Mononuclear cell (primary cell): Measurements from ENCODE around the gene AMFR. TPM values are rescaled to one million over a fixed set of nuclear protein-coding genes. Genes with fewer than 3 reads are reported as not detected.

Source experiments
- H3K27me3 ChIP-seq: 2 replicates; pipeline ENCODE4 v1.6.0; 2011; ENCODE audit warnings: low read length, control low read depth; ENCODE audit not compliant: insufficient read depth
- H3K4me1 ChIP-seq: 2 replicates; pipeline ENCODE4 v1.5.1; 2011; ENCODE audit warnings: mild to moderate bottlenecking, low read length, control low read depth; ENCODE audit not compliant: insufficient read depth
- H3K4me3 ChIP-seq: 2 replicates; pipeline ENCODE4 v1.5.1; 2011; ENCODE audit warnings: mild to moderate bottlenecking, low read length, moderate library complexity
- H3K9me3 ChIP-seq: 2 replicates; pipeline ENCODE4 v1.5.1; 2011; ENCODE audit warnings: low read depth, mild to moderate bottlenecking, control low read depth, low read length
- total RNA-seq: library from RNA; depleted of rRNA; stranded (reverse); fragments of >200 nt; gene quantifications from one replicate; pipeline ENCODE4 v1.2.3, GENCODE V29; 2012

Gene AMFR
- total RNA-seq, 1 donor = 193 TPM

DNA sequence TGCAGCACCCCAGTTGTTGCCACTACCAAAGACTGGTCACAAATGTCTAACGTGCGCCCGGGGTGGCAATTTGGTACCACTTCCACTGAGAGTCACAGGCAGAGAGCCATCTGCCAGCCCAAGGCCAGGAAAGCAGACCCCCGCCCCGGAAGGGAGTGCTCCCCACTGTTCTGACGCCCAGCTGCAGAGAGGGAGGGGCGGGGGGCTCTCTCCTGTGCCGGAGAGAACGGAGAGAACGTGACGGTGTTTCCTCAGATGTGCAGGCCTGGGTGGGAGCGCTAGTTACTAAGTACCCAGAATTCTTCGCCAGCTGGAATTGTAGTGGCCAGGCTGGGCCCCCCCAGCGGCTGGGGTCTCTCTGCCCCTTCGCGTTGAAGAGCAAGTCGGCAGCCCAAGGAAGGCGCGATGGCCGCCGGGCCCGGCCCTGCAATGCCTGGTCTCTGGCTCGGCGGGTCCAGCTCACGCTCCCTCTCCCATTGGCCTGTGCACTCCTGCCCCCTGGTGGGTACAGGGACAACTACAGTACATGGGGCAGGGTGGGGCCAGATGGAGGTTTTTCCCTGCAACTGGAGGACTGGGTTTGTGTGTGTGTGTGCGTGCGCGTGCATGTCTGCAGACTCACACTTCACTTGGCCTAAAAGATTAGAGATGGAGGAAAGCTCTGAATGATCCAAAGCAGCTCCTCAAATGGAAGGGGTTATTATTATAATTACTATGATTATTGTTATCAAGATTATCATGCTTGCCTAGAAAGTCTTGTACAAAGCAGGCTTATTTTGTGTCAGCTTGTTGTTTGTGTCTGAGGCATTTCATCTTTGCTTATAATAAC lies 107.1 kb downstream of the AMFR start:
- Histone ChIP-seq H3K4me3 (no peak overlapping the region), H3K9me3 (no peaks in the 10 kb centered on the region), H3K4me1 (peaks cover 5% of the 10 kb centered on the region), H3K27me3 (no peaks in the 10 kb centered on the region)

GRCh38 chr16:56316545-56316944 lies 108.8 kb downstream of the AMFR start:
- Histone ChIP-seq H3K27me3 (no peaks in the 10 kb centered on the region), H3K4me1 (peaks cover 5% of the 10 kb centered on the region), H3K9me3 (no peaks in the 10 kb centered on the region), H3K4me3 (no peak overlapping the region)

- Histone ChIP-seq H3K4me3 (no peak overlapping the region), H3K4me1 (peaks cover 5% of the 10 kb centered on the region), H3K27me3 (no peaks in the 10 kb centered on the region), H3K9me3 (no peaks in the 10 kb centered on the region)
Observed at GRCh38 chr16:56315955-56316354, 109.4 kb downstream of the AMFR start.

DNA sequence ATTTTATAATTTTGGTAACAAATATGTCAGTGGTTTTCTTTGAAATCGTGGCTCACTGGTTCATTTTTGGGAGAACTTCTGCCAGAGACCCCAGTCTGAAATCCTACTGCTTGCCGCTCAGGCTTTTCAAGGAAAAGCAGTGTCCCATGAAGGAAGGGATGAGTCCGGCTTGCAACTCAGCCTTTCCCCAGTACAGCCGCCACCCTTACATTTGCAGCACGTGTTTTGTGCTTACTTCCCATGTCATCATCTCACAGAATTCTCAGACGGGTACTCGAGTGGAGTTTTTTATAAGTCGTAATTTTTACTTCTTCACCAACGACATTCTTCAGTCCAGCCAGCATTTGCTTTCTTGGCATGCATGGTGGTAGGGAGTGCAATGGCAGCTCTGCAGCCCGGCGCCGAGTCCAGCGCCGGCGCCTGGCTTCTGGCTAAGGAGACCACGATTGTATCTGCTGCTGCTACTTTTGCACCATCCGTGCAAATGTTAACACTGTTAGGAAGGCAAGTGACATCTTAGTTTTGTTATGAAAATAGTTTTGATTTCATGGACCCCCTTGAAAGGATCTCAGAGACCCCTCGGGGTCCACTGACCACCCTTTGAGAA lies 111.0 kb downstream of the AMFR start:
- Histone ChIP-seq H3K27me3 (no peaks in the 10 kb centered on the region), H3K4me3 (no peak overlapping the region), H3K4me1 (peaks cover 5% of the 10 kb centered on the region), H3K9me3 (no peaks in the 10 kb centered on the region)

GRCh38 chr16:56312556-56312955 lies 112.8 kb downstream of the AMFR start:
- no peaks in the 10 kb centered on the region for H3K27me3 ChIP-seq

DNA sequence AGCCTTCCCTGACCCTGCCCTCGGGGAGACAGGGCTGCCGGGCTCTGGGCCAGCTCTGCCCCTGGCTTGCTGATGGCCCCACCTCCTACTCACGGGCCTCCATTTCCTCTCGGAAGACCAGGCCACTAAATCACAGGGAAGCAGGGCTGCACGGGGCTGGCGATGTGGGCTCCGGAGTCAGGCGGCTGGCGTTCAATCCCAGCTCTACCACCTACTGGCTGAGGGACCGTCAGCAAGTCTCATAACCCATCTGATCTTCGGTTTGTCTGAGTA lies 113.4 kb downstream of the AMFR start:
- Histone ChIP-seq H3K27me3 (no peaks in the 10 kb centered on the region), H3K4me3 (no peak overlapping the region), H3K9me3 (no peaks in the 10 kb centered on the region), H3K4me1 (no peaks in the 10 kb centered on the region)

More at GRCh38 chr16:56312556-56312955, 112.8 kb downstream of the AMFR start:
- no peak overlapping the region for H3K4me3 ChIP-seq
- H3K4me1 ChIP-seq = no peaks in the 10 kb centered on the region
- H3K9me3 ChIP-seq = no peaks in the 10 kb centered on the region

Other genes starting within 250 kb of the AMFR start
- gene GNAO1, start 234.1 kb downstream of the AMFR start, total RNA-seq = 0.84 TPM
- gene NUDT21, start 25.8 kb upstream of the AMFR start, total RNA-seq = 67.6 TPM
- 20.6 TPM for gene OGFOD1, start 26.0 kb upstream of the AMFR start, total RNA-seq
- 36.7 TPM for gene BBS2, start 94.5 kb upstream of the AMFR start, total RNA-seq
- gene MT4, start 139.5 kb upstream of the AMFR start, total RNA-seq = not detected
- 0.31 TPM for gene MT3, start 164.0 kb upstream of the AMFR start, total RNA-seq
- gene MT2A, start 183.0 kb upstream of the AMFR start, total RNA-seq = 10.9 TPM
- gene MT1E, start 200.2 kb upstream of the AMFR start, total RNA-seq = 1.7 TPM
- gene MT1M, start 207.1 kb upstream of the AMFR start, total RNA-seq = not detected
- gene MT1A, start 213.1 kb upstream of the AMFR start, total RNA-seq = not detected
- not detected for gene MT1B, start 226.3 kb upstream of the AMFR start, total RNA-seq
- gene MT1F, start 232.4 kb upstream of the AMFR start, total RNA-seq = 3.3 TPM
- gene MT1G, start 242.5 kb upstream of the AMFR start, total RNA-seq = not detected
- gene MT1H, start 244.3 kb upstream of the AMFR start, total RNA-seq = not detected